ENCODE data around the gene SBNO2. TPM values are rescaled to one million over a fixed set of nuclear protein-coding genes. Genes with fewer than 3 reads are reported as not detected.

SBNO2 gene
- total and polyA plus RNA-seq, 4 donors: 45.6 to 155 (median 95.9) TPM

DNA sequence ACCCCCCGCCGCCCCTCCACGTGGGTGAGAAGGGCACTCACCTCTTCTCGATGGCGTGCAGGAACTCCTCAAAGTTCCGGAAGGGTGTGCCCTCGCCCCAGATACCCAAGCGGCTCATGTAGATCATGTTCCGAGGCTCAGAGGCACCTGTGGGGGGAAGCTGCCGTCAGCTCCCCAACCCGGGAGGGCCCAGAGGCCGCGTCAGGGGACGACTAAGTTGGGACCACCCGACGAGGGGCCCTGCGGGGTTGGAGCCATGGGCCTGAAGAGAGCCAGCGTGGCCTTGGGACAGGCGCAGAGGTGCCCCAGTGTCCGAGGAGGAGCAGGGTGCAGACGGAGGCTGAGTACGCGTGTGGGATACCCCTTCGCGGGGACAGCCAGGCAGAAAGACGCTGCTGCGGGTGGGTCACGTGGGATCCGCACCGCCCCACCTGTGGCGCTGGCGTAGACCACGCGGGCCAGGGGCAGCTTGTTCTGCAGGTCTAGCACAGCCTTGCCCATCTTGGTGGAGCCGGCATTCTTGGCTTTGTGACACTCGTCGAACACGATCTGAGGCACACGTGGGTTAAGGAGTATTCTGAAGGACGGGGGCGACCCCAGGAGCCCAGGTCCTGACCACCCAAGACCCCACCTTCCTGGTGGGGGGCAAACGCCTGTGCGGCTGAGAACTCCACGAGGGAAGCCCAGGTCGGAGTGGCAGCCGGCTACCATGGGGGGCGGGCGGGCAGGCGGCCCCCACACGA, 54.4 kb downstream of the SBNO2 start:
- Histone ChIP-seq H3K9ac (ENCODE audit: insufficient read depth in 1 of 2, low read length in 2 of 2) (no peak overlapping the region), H3K36me3 (ENCODE audit: control insufficient read depth in 4 of 4, insufficient read depth in 4 of 4, low read length in 4 of 4) (peaks cover 8 to 89% (median 26%) of the 10 kb centered on the region in 4 donors), H3K27me3 (ENCODE audit: control insufficient read depth in 3 of 3, insufficient read depth in 3 of 3, low read length in 2 of 3) (no peaks in the 10 kb centered on the region), H3K4me1 (ENCODE audit: control insufficient read depth in 5 of 5, insufficient read depth in 5 of 5, low read length in 5 of 5) (no peaks in the 10 kb centered on the region), H3K4me3 (no peak overlapping the region), H3K27ac (ENCODE audit: low read depth in 1 of 2, low read length in 1 of 2) (no peak overlapping the region), H3K9me3 (ENCODE audit: control insufficient read depth in 4 of 4, insufficient read depth in 3 of 4, low read length in 3 of 4) (no peaks in the 10 kb centered on the region)
- TF ChIP-seq, protein P1, sequence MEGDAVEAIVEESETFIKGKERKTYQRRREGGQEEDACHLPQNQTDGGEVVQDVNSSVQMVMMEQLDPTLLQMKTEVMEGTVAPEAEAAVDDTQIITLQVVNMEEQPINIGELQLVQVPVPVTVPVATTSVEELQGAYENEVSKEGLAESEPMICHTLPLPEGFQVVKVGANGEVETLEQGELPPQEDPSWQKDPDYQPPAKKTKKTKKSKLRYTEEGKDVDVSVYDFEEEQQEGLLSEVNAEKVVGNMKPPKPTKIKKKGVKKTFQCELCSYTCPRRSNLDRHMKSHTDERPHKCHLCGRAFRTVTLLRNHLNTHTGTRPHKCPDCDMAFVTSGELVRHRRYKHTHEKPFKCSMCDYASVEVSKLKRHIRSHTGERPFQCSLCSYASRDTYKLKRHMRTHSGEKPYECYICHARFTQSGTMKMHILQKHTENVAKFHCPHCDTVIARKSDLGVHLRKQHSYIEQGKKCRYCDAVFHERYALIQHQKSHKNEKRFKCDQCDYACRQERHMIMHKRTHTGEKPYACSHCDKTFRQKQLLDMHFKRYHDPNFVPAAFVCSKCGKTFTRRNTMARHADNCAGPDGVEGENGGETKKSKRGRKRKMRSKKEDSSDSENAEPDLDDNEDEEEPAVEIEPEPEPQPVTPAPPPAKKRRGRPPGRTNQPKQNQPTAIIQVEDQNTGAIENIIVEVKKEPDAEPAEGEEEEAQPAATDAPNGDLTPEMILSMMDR (IDR thresholded peaks at IDR 0.05; ENCODE audit: control extremely low read depth, extremely low read depth): no peak
- ATAC-seq (ENCODE audit: insufficient read depth, low FRiP score): no peak
- no peak for DNase-seq
- 94% methylated on average over 45 to 50 of the region's 50 CpGs for WGBS, 2 donors

DNA sequence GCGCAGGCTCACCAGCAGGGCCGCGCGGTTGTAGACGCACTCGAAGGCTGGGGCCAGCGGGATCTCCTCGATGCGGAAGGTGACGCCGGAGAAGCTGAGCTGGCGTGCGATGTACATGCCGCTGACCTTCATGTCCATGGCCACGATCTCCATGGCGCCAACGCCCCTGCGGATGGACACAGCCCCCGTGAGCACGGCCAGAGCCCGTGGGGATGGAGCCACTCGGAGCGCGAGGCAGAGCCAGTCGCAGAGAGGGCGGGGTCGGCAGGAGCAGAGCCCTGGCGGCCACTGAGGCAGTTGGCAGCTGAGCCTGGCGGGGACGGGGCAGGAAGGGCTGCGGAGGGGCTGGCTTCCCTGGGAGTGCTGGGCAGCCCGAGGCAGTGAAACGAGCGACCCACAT, 55.1 kb downstream of the SBNO2 start:
- TF ChIP-seq, protein P1 (IDR thresholded peaks at IDR 0.05; ENCODE audit: control extremely low read depth, extremely low read depth): no peak
- peaks cover 10 to 86% (median 25%) of the 10 kb centered on the region in 4 donors for H3K36me3 ChIP-seq (ENCODE audit: control insufficient read depth in 4 of 4, insufficient read depth in 4 of 4, low read length in 4 of 4)
- no peak for DNase-seq

DNA sequence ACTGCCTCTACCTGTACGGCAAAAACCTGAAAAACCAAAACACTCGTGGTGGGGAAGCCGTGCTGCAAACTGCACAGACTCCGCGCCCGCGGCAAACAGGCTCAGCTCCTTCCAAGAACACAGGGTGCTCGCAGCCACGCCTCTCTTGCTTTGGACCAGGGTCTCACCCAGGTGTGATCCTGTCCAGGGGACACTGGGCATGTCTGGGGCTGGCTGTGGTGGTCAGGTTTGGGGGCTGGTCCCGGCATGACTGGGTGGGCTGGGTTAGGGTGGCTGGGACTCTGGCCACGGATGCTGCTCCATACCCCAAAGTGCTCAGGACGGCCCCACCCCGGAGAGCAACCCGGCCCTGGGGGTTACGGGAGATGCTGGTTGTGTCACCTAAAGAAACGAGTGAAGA, 56.4 kb downstream of the SBNO2 start:
- WGBS, 2 donors: 93 to 96% methylated on average over 16 of the region's 16 CpGs
- TF ChIP-seq, protein P1 (IDR thresholded peaks at IDR 0.05; ENCODE audit: control extremely low read depth, extremely low read depth): no peak
- no peaks in the 10 kb centered on the region for H3K27me3 ChIP-seq (ENCODE audit: control insufficient read depth in 3 of 3, insufficient read depth in 3 of 3, low read length in 2 of 3)
- H3K9ac ChIP-seq (ENCODE audit: insufficient read depth in 1 of 2, low read length in 2 of 2): no peak overlapping the region
- no peak overlapping the region for H3K27ac ChIP-seq (ENCODE audit: low read depth in 1 of 2, low read length in 1 of 2)
- peaks cover 11 to 85% (median 18%) of the 10 kb centered on the region in 4 donors for H3K36me3 ChIP-seq (ENCODE audit: control insufficient read depth in 4 of 4, insufficient read depth in 4 of 4, low read length in 4 of 4)
- no peak overlapping the region for H3K4me3 ChIP-seq
- DNase-seq: no peak
- no peak for ATAC-seq (ENCODE audit: insufficient read depth, low FRiP score)
- peaks cover 0 to 9% (median 6%) of the 10 kb centered on the region in 5 donors for H3K4me1 ChIP-seq (ENCODE audit: control insufficient read depth in 5 of 5, insufficient read depth in 5 of 5, low read length in 5 of 5)
- H3K9me3 ChIP-seq (ENCODE audit: control insufficient read depth in 4 of 4, insufficient read depth in 3 of 4, low read length in 3 of 4): no peaks in the 10 kb centered on the region

More for the DNA sequence above, 55.1 kb downstream of the SBNO2 start:
- no peak for ATAC-seq (ENCODE audit: insufficient read depth, low FRiP score)
- WGBS, 2 donors: 95 to 96% methylated on average over 32 to 34 of the region's 34 CpGs
- peaks cover 0 to 3% (median 0%) of the 10 kb centered on the region in 5 donors for H3K4me1 ChIP-seq (ENCODE audit: control insufficient read depth in 5 of 5, insufficient read depth in 5 of 5, low read length in 5 of 5)
- H3K9ac ChIP-seq (ENCODE audit: insufficient read depth in 1 of 2, low read length in 2 of 2): no peak overlapping the region
- H3K27me3 ChIP-seq (ENCODE audit: control insufficient read depth in 3 of 3, insufficient read depth in 3 of 3, low read length in 2 of 3): no peaks in the 10 kb centered on the region
- no peaks in the 10 kb centered on the region for H3K9me3 ChIP-seq (ENCODE audit: control insufficient read depth in 4 of 4, insufficient read depth in 3 of 4, low read length in 3 of 4)
- no peak overlapping the region for H3K4me3 ChIP-seq
- H3K27ac ChIP-seq (ENCODE audit: low read depth in 1 of 2, low read length in 1 of 2): no peak overlapping the region
